WTC11 (cell line): ENCODE measurements around the gene VWA8. TPM values are rescaled to one million over a fixed set of nuclear protein-coding genes. Genes with fewer than 3 reads are reported as not detected.

Experiments
- ATAC-seq: fragments of 200-7000 bp; cut with Tn5 transposase; 2 replicates; pipeline ENCODE4 v1.10.0; 2021; ENCODE audit warnings: mild to moderate bottlenecking, moderate library complexity
- CTCF ChIA-PET: fragments of 300-600 bp; sonication (Branson Sonifier 250); formaldehyde crosslinking; loops from one replicate; lab custom pipeline; 2021; ENCODE audit warnings: antibody characterized with exemption; lab: Charles Lee
- POLR2A ChIA-PET: fragments of 350-600 bp; sonication (Branson Sonifier 250); formaldehyde crosslinking; loops from one replicate; lab custom pipeline; 2021; ENCODE audit warnings: antibody characterized with exemption; lab: Charles Lee
- DNase-seq: peaks from one replicate; pipeline ENCODE4 v3.0.0; 2021; ENCODE audit warnings: low spot score
- H3K27ac Mint-ChIP-seq: 2 replicates; pipeline ENCODE4 v1.8.0; 2021; ENCODE audit warnings: mixed read lengths
- H3K27me3 Mint-ChIP-seq: 2 replicates; pipeline ENCODE4 v1.8.0; 2021; ENCODE audit warnings: low read depth, mild to moderate bottlenecking, moderate library complexity, mixed read lengths
- H3K36me3 Mint-ChIP-seq: 2 replicates; pipeline ENCODE4 v1.8.0; 2021; ENCODE audit warnings: mixed read lengths
- H3K4me1 Mint-ChIP-seq: 2 replicates; pipeline ENCODE4 v1.8.0; 2022; ENCODE audit warnings: mixed read lengths
- H3K4me3 Mint-ChIP-seq: 2 replicates; pipeline ENCODE4 v1.8.0; 2021; ENCODE audit warnings: mild to moderate bottlenecking, moderate library complexity, mixed read lengths
- H3K9me3 Mint-ChIP-seq: 2 replicates; pipeline ENCODE4 v1.8.0; 2021; ENCODE audit warnings: mixed read lengths
- ATF1 ChIP-seq: sonication (generic); formaldehyde crosslinking; IDR thresholded peaks from 2 replicates; pipeline ENCODE4 v1.8.1; 2023; ENCODE audit warnings: mild to moderate bottlenecking, moderate library complexity, missing genetic modification reagents
- CREM ChIP-seq: sonication (generic); formaldehyde crosslinking; IDR thresholded peaks from 2 replicates; pipeline ENCODE4 v1.8.1; 2022; ENCODE audit warnings: mild to moderate bottlenecking, missing genetic modification reagents, moderate library complexity
- MXD4 ChIP-seq: fragments of 250-450 bp; sonication (Bioruptor Pico); IDR thresholded peaks from 2 replicates; pipeline ENCODE4 v1.8.0; 2021; ENCODE audit warnings: mild to moderate bottlenecking, moderate library complexity, borderline replicate concordance
- NR3C1 ChIP-seq: sonication (generic); formaldehyde crosslinking; conservative IDR thresholded peaks from 2 replicates; pipeline ENCODE4 v1.8.1; 2023; ENCODE audit warnings: low read depth, mild to moderate bottlenecking, missing genetic modification reagents
- SMAD3 ChIP-seq: sonication (generic); formaldehyde crosslinking; IDR thresholded peaks from 2 replicates; pipeline ENCODE4 v1.8.0; 2022; ENCODE audit warnings: missing genetic modification reagents, mild to moderate bottlenecking, borderline replicate concordance
- ZBTB21 ChIP-seq: sonication (generic); formaldehyde crosslinking; IDR thresholded peaks from 2 replicates; pipeline ENCODE4 v1.8.1; 2023; ENCODE audit warnings: mild to moderate bottlenecking, missing genetic modification reagents, borderline replicate concordance
- ZNF232 ChIP-seq: sonication (generic); formaldehyde crosslinking; IDR thresholded peaks from 2 replicates; pipeline ENCODE4 v1.8.0; 2022; ENCODE audit warnings: mild to moderate bottlenecking, missing genetic modification reagents
- ZNF263 ChIP-seq: sonication (generic); formaldehyde crosslinking; IDR thresholded peaks from 2 replicates; pipeline ENCODE4 v1.8.1; 2022; ENCODE audit warnings: low read depth, mild to moderate bottlenecking, moderate library complexity, missing genetic modification reagents
- total RNA-seq: library from RNA; stranded (reverse); gene quantifications from 3 replicates; pipeline ENCODE4 v1.2.3, GENCODE V29; 2021
- TF ChIP-seq, protein P1 (sequence below): fragments of 250-450 bp; sonication (Bioruptor Pico); IDR thresholded peaks from 2 replicates; pipeline ENCODE4 v1.9.0; 2021; ENCODE audit warnings: moderate library complexity, mild to moderate bottlenecking, inconsistent platforms, borderline replicate concordance
- TF ChIP-seq, protein P2 (sequence below): sonication (generic); formaldehyde crosslinking; IDR thresholded peaks from 2 replicates; pipeline ENCODE4 v1.8.0; 2023; ENCODE audit warnings: missing genetic modification reagents, mild to moderate bottlenecking, borderline replicate concordance
- TF ChIP-seq, protein P3 (sequence below): sonication (generic); formaldehyde crosslinking; IDR thresholded peaks from 2 replicates; pipeline ENCODE4 v1.8.1; 2023; ENCODE audit warnings: mild to moderate bottlenecking, missing genetic modification reagents, borderline replicate concordance
- TF ChIP-seq, protein P4 (sequence below): fragments of 250-450 bp; sonication (Bioruptor Pico); IDR thresholded peaks from 2 replicates; pipeline ENCODE4 v2.1.2; 2022; ENCODE audit warnings: mild to moderate bottlenecking, moderate library complexity

Gene VWA8
- total RNA-seq, 1 experiment from 2014 or later, result 19.9 TPM

DNA sequence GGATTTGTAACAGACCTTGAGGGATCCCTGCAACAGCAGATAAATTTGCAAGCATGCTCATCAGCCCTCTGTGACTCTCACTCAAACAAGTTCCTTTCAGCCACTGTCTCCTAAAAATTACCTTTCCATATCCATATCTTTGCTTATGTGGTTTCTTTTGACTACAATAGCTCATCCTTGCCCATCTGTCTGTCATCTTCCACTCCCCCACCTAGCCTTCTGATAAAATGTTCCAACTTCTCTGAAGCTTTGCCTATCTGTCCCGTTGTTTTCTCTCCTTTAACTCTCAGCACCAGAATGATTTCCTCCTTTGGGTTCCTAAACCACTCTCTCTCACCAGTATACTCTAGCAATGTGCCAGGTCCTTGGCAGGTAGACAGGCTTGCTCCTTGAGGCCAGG, 194.5 kb downstream of the VWA8 start:
- CTCF ChIA-PET, result no interaction called here
- no peaks in the 10 kb centered on the region for H3K36me3 Mint-ChIP-seq
- no peak overlapping the region for H3K4me3 Mint-ChIP-seq
- POLR2A ChIA-PET, result no interaction called here
- no peak for TF ChIP-seq ATF1
- TF ChIP-seq SMAD3 (CRISPR knock-in tag), result no peak
- H3K27ac Mint-ChIP-seq, result peak overlapping the region; percentile 4
- no peaks in the 10 kb centered on the region for H3K27me3 Mint-ChIP-seq
- DNase-seq (no peak), ATAC-seq (no peak)
- H3K9me3 Mint-ChIP-seq, result no peaks in the 10 kb centered on the region
- H3K4me1 Mint-ChIP-seq, result peaks cover 7% of the 10 kb centered on the region; the same call in 1 of the 2 replicates

DNA sequence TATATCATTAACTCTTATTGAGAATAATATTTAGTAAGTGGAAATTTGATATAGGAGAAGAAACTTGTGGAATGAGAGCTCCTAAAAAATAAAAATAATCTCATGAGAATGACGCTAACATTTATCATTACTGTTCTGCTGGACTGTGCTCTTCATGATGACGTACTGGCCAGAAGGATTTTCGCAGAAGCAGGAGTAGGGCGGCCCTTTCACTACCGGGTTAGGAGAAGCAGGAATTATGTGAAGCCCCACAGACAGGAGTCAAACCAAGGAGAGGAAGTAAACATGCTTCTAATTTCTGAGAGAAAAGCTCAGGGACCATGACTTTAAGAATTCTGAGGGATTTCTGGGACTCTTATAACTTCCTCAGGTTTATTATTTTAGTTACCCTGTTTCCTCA, 195.1 kb downstream of the VWA8 start:
- Mint-ChIP-seq H3K27ac (no peak overlapping the region), H3K36me3 (no peaks in the 10 kb centered on the region), H3K9me3 (no peaks in the 10 kb centered on the region), H3K4me3 (no peak overlapping the region), H3K27me3 (no peaks in the 10 kb centered on the region), H3K4me1 (peaks cover 7% of the 10 kb centered on the region; the same call in 1 of the 2 replicates)
- ChIA-PET CTCF (no interaction called here), POLR2A (no interaction called here)
- TF ChIP-seq MXD4 (CRISPR knock-in tag) (no peak), NR3C1 (CRISPR knock-in tag) (no peak), ZNF263 (CRISPR knock-in tag) (no peak), ZBTB21 (CRISPR knock-in tag) (no peak), CREM (CRISPR knock-in tag) (no peak), ZNF232 (CRISPR knock-in tag) (no peak)
- TF ChIP-seq, protein P1, sequence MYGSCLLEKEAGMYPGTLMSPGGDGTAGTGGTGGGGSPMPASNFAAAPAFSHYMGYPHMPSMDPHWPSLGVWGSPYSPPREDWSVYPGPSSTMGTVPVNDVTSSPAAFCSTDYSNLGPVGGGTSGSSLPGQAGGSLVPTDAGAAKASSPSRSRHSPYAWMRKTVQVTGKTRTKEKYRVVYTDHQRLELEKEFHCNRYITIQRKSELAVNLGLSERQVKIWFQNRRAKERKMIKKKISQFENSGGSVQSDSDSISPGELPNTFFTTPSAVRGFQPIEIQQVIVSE (CRISPR knock-in tag), result no peak
- TF ChIP-seq, protein P2, sequence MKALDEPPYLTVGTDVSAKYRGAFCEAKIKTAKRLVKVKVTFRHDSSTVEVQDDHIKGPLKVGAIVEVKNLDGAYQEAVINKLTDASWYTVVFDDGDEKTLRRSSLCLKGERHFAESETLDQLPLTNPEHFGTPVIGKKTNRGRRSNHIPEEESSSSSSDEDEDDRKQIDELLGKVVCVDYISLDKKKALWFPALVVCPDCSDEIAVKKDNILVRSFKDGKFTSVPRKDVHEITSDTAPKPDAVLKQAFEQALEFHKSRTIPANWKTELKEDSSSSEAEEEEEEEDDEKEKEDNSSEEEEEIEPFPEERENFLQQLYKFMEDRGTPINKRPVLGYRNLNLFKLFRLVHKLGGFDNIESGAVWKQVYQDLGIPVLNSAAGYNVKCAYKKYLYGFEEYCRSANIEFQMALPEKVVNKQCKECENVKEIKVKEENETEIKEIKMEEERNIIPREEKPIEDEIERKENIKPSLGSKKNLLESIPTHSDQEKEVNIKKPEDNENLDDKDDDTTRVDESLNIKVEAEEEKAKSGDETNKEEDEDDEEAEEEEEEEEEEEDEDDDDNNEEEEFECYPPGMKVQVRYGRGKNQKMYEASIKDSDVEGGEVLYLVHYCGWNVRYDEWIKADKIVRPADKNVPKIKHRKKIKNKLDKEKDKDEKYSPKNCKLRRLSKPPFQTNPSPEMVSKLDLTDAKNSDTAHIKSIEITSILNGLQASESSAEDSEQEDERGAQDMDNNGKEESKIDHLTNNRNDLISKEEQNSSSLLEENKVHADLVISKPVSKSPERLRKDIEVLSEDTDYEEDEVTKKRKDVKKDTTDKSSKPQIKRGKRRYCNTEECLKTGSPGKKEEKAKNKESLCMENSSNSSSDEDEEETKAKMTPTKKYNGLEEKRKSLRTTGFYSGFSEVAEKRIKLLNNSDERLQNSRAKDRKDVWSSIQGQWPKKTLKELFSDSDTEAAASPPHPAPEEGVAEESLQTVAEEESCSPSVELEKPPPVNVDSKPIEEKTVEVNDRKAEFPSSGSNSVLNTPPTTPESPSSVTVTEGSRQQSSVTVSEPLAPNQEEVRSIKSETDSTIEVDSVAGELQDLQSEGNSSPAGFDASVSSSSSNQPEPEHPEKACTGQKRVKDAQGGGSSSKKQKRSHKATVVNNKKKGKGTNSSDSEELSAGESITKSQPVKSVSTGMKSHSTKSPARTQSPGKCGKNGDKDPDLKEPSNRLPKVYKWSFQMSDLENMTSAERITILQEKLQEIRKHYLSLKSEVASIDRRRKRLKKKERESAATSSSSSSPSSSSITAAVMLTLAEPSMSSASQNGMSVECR (CRISPR knock-in tag), result no peak
- TF ChIP-seq, protein P3, sequence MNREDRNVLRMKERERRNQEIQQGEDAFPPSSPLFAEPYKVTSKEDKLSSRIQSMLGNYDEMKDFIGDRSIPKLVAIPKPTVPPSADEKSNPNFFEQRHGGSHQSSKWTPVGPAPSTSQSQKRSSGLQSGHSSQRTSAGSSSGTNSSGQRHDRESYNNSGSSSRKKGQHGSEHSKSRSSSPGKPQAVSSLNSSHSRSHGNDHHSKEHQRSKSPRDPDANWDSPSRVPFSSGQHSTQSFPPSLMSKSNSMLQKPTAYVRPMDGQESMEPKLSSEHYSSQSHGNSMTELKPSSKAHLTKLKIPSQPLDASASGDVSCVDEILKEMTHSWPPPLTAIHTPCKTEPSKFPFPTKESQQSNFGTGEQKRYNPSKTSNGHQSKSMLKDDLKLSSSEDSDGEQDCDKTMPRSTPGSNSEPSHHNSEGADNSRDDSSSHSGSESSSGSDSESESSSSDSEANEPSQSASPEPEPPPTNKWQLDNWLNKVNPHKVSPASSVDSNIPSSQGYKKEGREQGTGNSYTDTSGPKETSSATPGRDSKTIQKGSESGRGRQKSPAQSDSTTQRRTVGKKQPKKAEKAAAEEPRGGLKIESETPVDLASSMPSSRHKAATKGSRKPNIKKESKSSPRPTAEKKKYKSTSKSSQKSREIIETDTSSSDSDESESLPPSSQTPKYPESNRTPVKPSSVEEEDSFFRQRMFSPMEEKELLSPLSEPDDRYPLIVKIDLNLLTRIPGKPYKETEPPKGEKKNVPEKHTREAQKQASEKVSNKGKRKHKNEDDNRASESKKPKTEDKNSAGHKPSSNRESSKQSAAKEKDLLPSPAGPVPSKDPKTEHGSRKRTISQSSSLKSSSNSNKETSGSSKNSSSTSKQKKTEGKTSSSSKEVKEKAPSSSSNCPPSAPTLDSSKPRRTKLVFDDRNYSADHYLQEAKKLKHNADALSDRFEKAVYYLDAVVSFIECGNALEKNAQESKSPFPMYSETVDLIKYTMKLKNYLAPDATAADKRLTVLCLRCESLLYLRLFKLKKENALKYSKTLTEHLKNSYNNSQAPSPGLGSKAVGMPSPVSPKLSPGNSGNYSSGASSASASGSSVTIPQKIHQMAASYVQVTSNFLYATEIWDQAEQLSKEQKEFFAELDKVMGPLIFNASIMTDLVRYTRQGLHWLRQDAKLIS (CRISPR knock-in tag), result no peak
- TF ChIP-seq, protein P4, sequence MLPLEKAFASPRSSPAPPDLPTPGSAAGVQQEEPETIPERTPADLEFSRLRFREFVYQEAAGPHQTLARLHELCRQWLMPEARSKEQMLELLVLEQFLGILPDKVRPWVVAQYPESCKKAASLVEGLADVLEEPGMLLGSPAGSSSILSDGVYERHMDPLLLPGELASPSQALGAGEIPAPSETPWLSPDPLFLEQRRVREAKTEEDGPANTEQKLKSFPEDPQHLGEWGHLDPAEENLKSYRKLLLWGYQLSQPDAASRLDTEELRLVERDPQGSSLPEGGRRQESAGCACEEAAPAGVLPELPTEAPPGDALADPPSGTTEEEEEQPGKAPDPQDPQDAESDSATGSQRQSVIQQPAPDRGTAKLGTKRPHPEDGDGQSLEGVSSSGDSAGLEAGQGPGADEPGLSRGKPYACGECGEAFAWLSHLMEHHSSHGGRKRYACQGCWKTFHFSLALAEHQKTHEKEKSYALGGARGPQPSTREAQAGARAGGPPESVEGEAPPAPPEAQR (CRISPR knock-in tag), result no peak
- ATAC-seq, result no peak
- DNase-seq, result no peak
